K562 (cell line): ENCODE results near the gene SHANK1. TPM values are rescaled to one million over a fixed set of nuclear protein-coding genes. Genes with fewer than 3 reads are reported as not detected.

Experiments
- C11orf30 ChIP-seq: fragments of 450-650 bp; IDR thresholded peaks from 2 replicates; pipeline ENCODE4 v1.6.1; 2016; ENCODE audit warnings: low read depth, mild to moderate bottlenecking
- CEBPG ChIP-seq, 3 experiments: fragments of 200-800 bp in 1 of 3; sonication (Bioruptor generic) in 1 of 3; sonication (generic) in 1 of 3; formaldehyde crosslinking in 1 of 3; IDR thresholded peaks in 2 of 3; conservative IDR thresholded peaks in 1 of 3; 2 replicates each; pipeline versions ENCODE4 v1.6.1 to v1.8.0; 2016 to 2022; ENCODE audit warnings: missing compliant biosample characterization in 2 of 3, missing genetic modification characterization in 2 of 3, mild to moderate bottlenecking in 1 of 3, missing genetic modification reagents in 1 of 3
- EP400 ChIP-seq: fragments of 450-650 bp; IDR thresholded peaks from 2 replicates; pipeline ENCODE4 v1.6.1; 2017; ENCODE audit warnings: antibody characterized with exemption, mild to moderate bottlenecking, moderate library complexity
- JUN ChIP-seq, 2 experiments: sonication (generic) in 1 of 2; formaldehyde crosslinking in 1 of 2; IDR thresholded peaks; 2 replicates each; pipeline versions ENCODE4 v1.6.1 to v1.8.0; 2012 to 2022; ENCODE audit warnings: borderline replicate concordance in 2 of 2, mild to moderate bottlenecking in 2 of 2, improper control_type of control experiment in 1 of 2, low read depth in 1 of 2, low read length in 1 of 2, missing genetic modification reagents in 1 of 2
- JUND ChIP-seq, 2 experiments: IDR thresholded peaks; 2 replicates in 1 of 2; 3 replicates in 1 of 2; pipeline ENCODE4 v1.6.1; 2011; ENCODE audit warnings: borderline replicate concordance in 2 of 2, low read depth in 2 of 2, low read length in 2 of 2, improper control_type of control experiment in 1 of 2, missing biosample characterization in 1 of 2, missing genetic modification characterization in 1 of 2, missing genetic modification reagents in 1 of 2
- L3MBTL2 ChIP-seq: fragments of 450-650 bp; IDR thresholded peaks from 2 replicates; pipeline ENCODE4 v1.6.1; 2016; ENCODE audit warnings: mild to moderate bottlenecking, moderate library complexity
- MCM2 ChIP-seq: fragments of 450-650 bp; IDR thresholded peaks from 2 replicates; pipeline ENCODE4 v1.6.1; 2017; ENCODE audit warnings: low read depth, mild to moderate bottlenecking
- MYC ChIP-seq, 2 experiments: fragments of 250-450 bp in 1 of 2; sonication (Bioruptor Pico) in 1 of 2; IDR thresholded peaks; 2 replicates each; pipeline versions ENCODE4 v1.5.1 to v1.6.1; 2012 to 2021; ENCODE audit warnings: low read depth in 2 of 2, borderline replicate concordance in 1 of 2, improper control_type of control experiment in 1 of 2, low read length in 1 of 2, mild to moderate bottlenecking in 1 of 2, moderate library complexity in 1 of 2
- MYNN ChIP-seq, 2 experiments: sonication (generic); formaldehyde crosslinking in 1 of 2; IDR thresholded peaks; 2 replicates each; pipeline versions ENCODE4 v1.5.0 to v1.6.1; 2016 to 2020; ENCODE audit warnings: antibody characterized with exemption in 1 of 2, missing genetic modification reagents in 1 of 2
- NR2C1 ChIP-seq, 2 experiments: fragments of 450-650 bp; IDR thresholded peaks; 2 replicates each; pipeline ENCODE4 v1.6.1; 2017; ENCODE audit warnings: mild to moderate bottlenecking in 2 of 2, antibody characterized with exemption in 1 of 2, inconsistent platforms in 1 of 2, missing compliant biosample characterization in 1 of 2, missing genetic modification characterization in 1 of 2
- POLR2G ChIP-seq: fragments of 200-400 bp; formaldehyde crosslinking; IDR thresholded peaks from 2 replicates; pipeline ENCODE4 v1.6.1; 2017; ENCODE audit warnings: low read depth, mild to moderate bottlenecking, antibody characterized with exemption, low read length, moderate library complexity
- STAG1 ChIP-seq: sonication (generic); formaldehyde crosslinking; IDR thresholded peaks from 2 replicates; pipeline ENCODE4 v1.5.0; 2020; ENCODE audit warnings: missing genetic modification reagents, borderline replicate concordance
- ZNF24 ChIP-seq: fragments of 450-650 bp; IDR thresholded peaks from 2 replicates; pipeline ENCODE4 v1.6.1; 2016
- ZNF75A ChIP-seq: fragments of 450-650 bp; formaldehyde crosslinking; IDR thresholded peaks from 2 replicates; pipeline ENCODE4 v1.4.0; 2020; ENCODE audit warnings: mild to moderate bottlenecking
- polyA plus RNA-seq, 8 experiments: library from polyadenylated mRNA; depleted of rRNA in 4 of 8; stranded (reverse) in 5 of 8; unstranded in 3 of 8; fragments of >200 nt; fragmentation: Nextera tagmentation in 2 of 8; fragmentation: Illumina TruSeq in 1 of 8; extraction: Ambion mirVana in 2 of 8; extraction: Trizol in 1 of 8; gene quantifications; 2 replicates each; pipeline versions ENCODE4 v1.2.1 to v1.2.3, GENCODE V29; 2011 to 2014; ENCODE audit warnings: inconsistent platforms in 1 of 8, missing spikeins in 1 of 8
- total RNA-seq, 7 experiments: library from RNA; depleted of rRNA in 6 of 7; stranded (reverse); fragments of >200 nt in 6 of 7; fragmentation: Illumina TruSeq in 2 of 7; extraction: Trizol in 2 of 7; gene quantifications; 2 replicates each; pipeline versions ENCODE4 v1.2.1 to v1.2.3, GENCODE V29; 2011 to 2021; ENCODE audit warnings: low replicate concordance in 1 of 7
- TF ChIP-seq, protein P1 (sequence below): fragments of 450-650 bp; formaldehyde crosslinking; IDR thresholded peaks from 2 replicates; pipeline ENCODE4 v1.4.0; 2020; ENCODE audit warnings: mild to moderate bottlenecking, mixed read lengths
- TF ChIP-seq, protein P2 (sequence below): fragments of 450-650 bp; IDR thresholded peaks from one replicate; pipeline ENCODE4 v1.6.1; 2018; ENCODE audit warnings: mild to moderate bottlenecking, moderate library complexity; ENCODE audit not compliant: partially characterized antibody
- TF ChIP-seq, protein P3 (sequence below): fragments of 250-450 bp; sonication (Bioruptor Pico); IDR thresholded peaks from 2 replicates; pipeline ENCODE4 v1.4.0; 2020; ENCODE audit warnings: mild to moderate bottlenecking, moderate library complexity
- TF ChIP-seq, protein P4 (sequence below): fragments of 450-650 bp; IDR thresholded peaks from 2 replicates; pipeline ENCODE4 v1.7.0; 2016; ENCODE audit warnings: borderline replicate concordance

Gene SHANK1
- total and polyA plus RNA-seq, 9 of the 15 experiments (the other 6 are each of a cell fraction or from before 2014, with no cell fraction given), result 0.33 to 1.3 (median 0.55) TPM; not detected in 2

DNA sequence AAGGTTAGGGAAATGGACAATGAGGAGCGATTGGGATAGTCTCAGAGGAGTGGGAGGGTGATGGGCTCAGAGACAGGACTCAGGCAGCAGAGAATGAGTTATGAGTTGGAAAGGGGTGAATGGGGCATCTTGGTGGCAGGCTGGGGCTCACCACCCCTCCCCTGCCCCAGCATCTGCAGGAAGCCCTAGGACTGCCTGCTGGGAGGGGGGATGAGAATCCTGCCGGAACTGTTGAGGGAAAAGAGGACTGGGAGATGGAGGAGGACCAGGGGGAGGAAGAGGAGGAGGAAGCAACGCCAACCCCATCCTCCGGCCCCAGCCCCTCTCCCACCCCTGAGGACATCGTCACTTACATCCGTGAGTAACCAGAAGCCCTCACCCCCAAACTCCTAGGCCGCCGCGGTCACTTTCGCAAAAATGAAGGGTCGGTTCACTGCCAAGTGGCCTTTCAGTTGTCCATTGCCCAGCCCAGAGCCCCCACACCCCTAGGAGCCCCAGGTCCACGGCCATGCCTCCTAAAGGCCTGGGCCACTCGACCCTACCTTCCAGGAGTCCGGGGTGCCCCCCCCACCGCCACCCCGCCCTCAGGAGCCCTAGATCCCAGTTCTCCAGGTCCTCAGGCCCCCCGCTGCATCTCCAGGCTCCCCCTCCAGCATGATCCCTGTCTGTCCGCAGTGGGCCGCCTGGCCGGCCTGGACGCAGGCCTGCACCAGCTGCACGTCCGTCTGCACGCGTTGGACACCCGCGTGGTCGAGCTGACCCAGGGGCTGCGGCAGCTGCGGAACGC lies 4.3 kb upstream of the SHANK1 start (continued):
- no peak for TF ChIP-seq JUN (IDR thresholded peaks at IDR 0.05; ENCODE audit: borderline replicate concordance, low read depth, low read length)
- TF ChIP-seq JUN (CRISPR knock-in tag; IDR thresholded peaks at IDR 0.05; ENCODE audit: borderline replicate concordance), result 0 out of 2 replicates have a peak, but pooled peaks have one; percentile 16
- TF ChIP-seq, protein P1, sequence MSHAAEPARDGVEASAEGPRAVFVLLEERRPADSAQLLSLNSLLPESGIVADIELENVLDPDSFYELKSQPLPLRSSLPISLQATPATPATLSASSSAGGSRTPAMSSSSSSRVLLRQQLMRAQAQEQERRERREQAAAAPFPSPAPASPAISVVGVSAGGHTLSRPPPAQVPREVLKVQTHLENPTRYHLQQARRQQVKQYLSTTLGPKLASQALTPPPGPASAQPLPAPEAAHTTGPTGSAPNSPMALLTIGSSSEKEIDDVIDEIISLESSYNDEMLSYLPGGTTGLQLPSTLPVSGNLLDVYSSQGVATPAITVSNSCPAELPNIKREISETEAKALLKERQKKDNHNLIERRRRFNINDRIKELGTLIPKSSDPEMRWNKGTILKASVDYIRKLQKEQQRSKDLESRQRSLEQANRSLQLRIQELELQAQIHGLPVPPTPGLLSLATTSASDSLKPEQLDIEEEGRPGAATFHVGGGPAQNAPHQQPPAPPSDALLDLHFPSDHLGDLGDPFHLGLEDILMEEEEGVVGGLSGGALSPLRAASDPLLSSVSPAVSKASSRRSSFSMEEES, result no peak
- TF ChIP-seq, protein P2, sequence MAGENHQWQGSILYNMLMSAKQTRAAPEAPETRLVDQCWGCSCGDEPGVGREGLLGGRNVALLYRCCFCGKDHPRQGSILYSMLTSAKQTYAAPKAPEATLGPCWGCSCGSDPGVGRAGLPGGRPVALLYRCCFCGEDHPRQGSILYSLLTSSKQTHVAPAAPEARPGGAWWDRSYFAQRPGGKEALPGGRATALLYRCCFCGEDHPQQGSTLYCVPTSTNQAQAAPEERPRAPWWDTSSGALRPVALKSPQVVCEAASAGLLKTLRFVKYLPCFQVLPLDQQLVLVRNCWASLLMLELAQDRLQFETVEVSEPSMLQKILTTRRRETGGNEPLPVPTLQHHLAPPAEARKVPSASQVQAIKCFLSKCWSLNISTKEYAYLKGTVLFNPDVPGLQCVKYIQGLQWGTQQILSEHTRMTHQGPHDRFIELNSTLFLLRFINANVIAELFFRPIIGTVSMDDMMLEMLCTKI, result no peak
- no peak for TF ChIP-seq ZNF75A (CRISPR knock-in tag)
- TF ChIP-seq STAG1 (CRISPR knock-in tag), result no peak
- TF ChIP-seq C11orf30, result no peak
- no peak for TF ChIP-seq MCM2
- peak; percentile 82 for TF ChIP-seq L3MBTL2
- no peak for TF ChIP-seq ZNF24
- TF ChIP-seq JUND (IDR thresholded peaks at IDR 0.05; ENCODE audit: borderline replicate concordance, low read depth, low read length), result no peak
- TF ChIP-seq JUND (tag; IDR thresholded peaks at IDR 0.05; ENCODE audit: borderline replicate concordance, low read depth, low read length), result no peak
- TF ChIP-seq, protein P3, sequence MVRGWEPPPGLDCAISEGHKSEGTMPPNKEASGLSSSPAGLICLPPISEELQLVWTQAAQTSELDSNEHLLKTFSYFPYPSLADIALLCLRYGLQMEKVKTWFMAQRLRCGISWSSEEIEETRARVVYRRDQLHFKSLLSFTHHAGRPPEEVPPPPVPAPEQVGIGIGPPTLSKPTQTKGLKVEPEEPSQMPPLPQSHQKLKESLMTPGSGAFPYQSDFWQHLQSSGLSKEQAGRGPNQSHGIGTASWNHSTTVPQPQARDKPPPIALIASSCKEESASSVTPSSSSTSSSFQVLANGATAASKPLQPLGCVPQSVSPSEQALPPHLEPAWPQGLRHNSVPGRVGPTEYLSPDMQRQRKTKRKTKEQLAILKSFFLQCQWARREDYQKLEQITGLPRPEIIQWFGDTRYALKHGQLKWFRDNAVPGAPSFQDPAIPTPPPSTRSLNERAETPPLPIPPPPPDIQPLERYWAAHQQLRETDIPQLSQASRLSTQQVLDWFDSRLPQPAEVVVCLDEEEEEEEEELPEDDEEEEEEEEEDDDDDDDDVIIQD (CRISPR knock-in tag), result no peak
- no peak for TF ChIP-seq EP400
- peak; percentile 2; the same call in 1 of the 2 replicates for TF ChIP-seq POLR2G
- TF ChIP-seq CEBPG (CRISPR knock-in tag; IDR thresholded peaks at IDR 0.05), result no peak
- TF ChIP-seq CEBPG (tag; conservative IDR thresholded peaks at IDR 0.05 in 1 of 2, IDR thresholded peaks at IDR 0.05 in 1 of 2), result no peak
- no peak for TF ChIP-seq NR2C1 (IDR thresholded peaks at IDR 0.05)
- TF ChIP-seq NR2C1 (tag; IDR thresholded peaks at IDR 0.05), result no peak
- TF ChIP-seq MYC (IDR thresholded peaks at IDR 0.05; ENCODE audit: low read depth, low read length), result no peak
- no peak for TF ChIP-seq MYC (CRISPR knock-in tag; IDR thresholded peaks at IDR 0.05; ENCODE audit: borderline replicate concordance, low read depth)
- no peak for TF ChIP-seq MYNN (IDR thresholded peaks at IDR 0.05)
- TF ChIP-seq MYNN (CRISPR knock-in tag; IDR thresholded peaks at IDR 0.05), result no peak
- TF ChIP-seq, protein P4, sequence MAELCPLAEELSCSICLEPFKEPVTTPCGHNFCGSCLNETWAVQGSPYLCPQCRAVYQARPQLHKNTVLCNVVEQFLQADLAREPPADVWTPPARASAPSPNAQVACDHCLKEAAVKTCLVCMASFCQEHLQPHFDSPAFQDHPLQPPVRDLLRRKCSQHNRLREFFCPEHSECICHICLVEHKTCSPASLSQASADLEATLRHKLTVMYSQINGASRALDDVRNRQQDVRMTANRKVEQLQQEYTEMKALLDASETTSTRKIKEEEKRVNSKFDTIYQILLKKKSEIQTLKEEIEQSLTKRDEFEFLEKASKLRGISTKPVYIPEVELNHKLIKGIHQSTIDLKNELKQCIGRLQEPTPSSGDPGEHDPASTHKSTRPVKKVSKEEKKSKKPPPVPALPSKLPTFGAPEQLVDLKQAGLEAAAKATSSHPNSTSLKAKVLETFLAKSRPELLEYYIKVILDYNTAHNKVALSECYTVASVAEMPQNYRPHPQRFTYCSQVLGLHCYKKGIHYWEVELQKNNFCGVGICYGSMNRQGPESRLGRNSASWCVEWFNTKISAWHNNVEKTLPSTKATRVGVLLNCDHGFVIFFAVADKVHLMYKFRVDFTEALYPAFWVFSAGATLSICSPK, result no peak
